ENCODE data around the gene PGAM2. TPM values are rescaled to one million over a fixed set of nuclear protein-coding genes. Genes with fewer than 3 reads are reported as not detected.
"Not testable (repeated sequence)": the region's sequence is repeated elsewhere in the genome, so short reads cannot be mapped to it uniquely, and the experiment has no call there.

PGAM2 gene
- total RNA-seq, 1 donor = 0.63 TPM

- H3K9me3 ChIP-seq (ENCODE audit: low read depth, low read length) = not testable (repeated sequence)
Measured at GRCh38 chr7:44022796-44023467, 42.4 kb downstream of the PGAM2 start.

GRCh38 chr7:44022069-44022468 lies 43.3 kb downstream of the PGAM2 start:
- H3K27me3 ChIP-seq (ENCODE audit: insufficient read depth, low read length); H3K4me3 ChIP-seq (ENCODE audit: low read length); H3K9me3 ChIP-seq (ENCODE audit: low read depth, low read length): not testable (repeated sequence)
- H3K4me1 ChIP-seq (ENCODE audit: insufficient read depth, low read length) = peaks cover 21% of the 10 kb centered on the region

More at GRCh38 chr7:44022796-44023467, 42.4 kb downstream of the PGAM2 start:
- peaks cover 17% of the 10 kb centered on the region for H3K4me1 ChIP-seq (ENCODE audit: insufficient read depth, low read length)
- not testable (repeated sequence) for H3K4me3 ChIP-seq (ENCODE audit: low read length); H3K27me3 ChIP-seq (ENCODE audit: insufficient read depth, low read length)

- H3K9me3 ChIP-seq (ENCODE audit: low read depth, low read length); H3K4me3 ChIP-seq (ENCODE audit: low read length); H3K27me3 ChIP-seq (ENCODE audit: insufficient read depth, low read length): not testable (repeated sequence)
- peaks cover 21% of the 10 kb centered on the region for H3K4me1 ChIP-seq (ENCODE audit: insufficient read depth, low read length)
Measured at GRCh38 chr7:44019825-44020224, 45.5 kb downstream of the PGAM2 start.

- H3K4me3 ChIP-seq (ENCODE audit: low read length) = peak overlapping the region; percentile 72
- H3K4me1 ChIP-seq (ENCODE audit: insufficient read depth, low read length) = peaks cover 21% of the 10 kb centered on the region
- not testable (repeated sequence) for H3K27me3 ChIP-seq (ENCODE audit: insufficient read depth, low read length); H3K9me3 ChIP-seq (ENCODE audit: low read depth, low read length)
Measured at GRCh38 chr7:44018857-44019807, 46.2 kb downstream of the PGAM2 start.

GRCh38 chr7:44015090-44015489 lies 50.3 kb downstream of the PGAM2 start:
- peaks cover 21% of the 10 kb centered on the region for H3K4me1 ChIP-seq (ENCODE audit: insufficient read depth, low read length)
- not testable (repeated sequence) for H3K27me3 ChIP-seq (ENCODE audit: insufficient read depth, low read length); H3K4me3 ChIP-seq (ENCODE audit: low read length); H3K9me3 ChIP-seq (ENCODE audit: low read depth, low read length)

Other genes with a start within 250 kb of the PGAM2 start
- 53.1 TPM for gene MRPS24, start 196.1 kb downstream of the PGAM2 start, total RNA-seq
- 19.2 TPM for gene URGCP, start 159.0 kb downstream of the PGAM2 start, total RNA-seq
- 6.3 TPM for gene UBE2D4, start 139.1 kb downstream of the PGAM2 start, total RNA-seq
- gene SPDYE1, start 67.7 kb downstream of the PGAM2 start, total RNA-seq = under 0.01 TPM
- 100 TPM for gene DBNL, start 20.9 kb downstream of the PGAM2 start, total RNA-seq
- 15.6 TPM for gene POLM, start 17.0 kb upstream of the PGAM2 start, total RNA-seq
- 5.4 TPM for gene AEBP1, start 38.8 kb upstream of the PGAM2 start, total RNA-seq
- gene POLD2, start 58.0 kb upstream of the PGAM2 start, total RNA-seq = 14.9 TPM
- not detected for gene MYL7, start 75.8 kb upstream of the PGAM2 start, total RNA-seq
- 0.21 TPM for gene GCK, start 123.9 kb upstream of the PGAM2 start, total RNA-seq
- 39.0 TPM for gene YKT6, start 135.4 kb upstream of the PGAM2 start, total RNA-seq